Hematopoietic multipotent progenitor cell treated with erythropoietin and hydrocortisone succinate and interleukin-3 and kit ligand, for 4 days (in vitro differentiated cells): ENCODE data around the gene PPID.
A peak's percentile ranks its signal among the peaks of the same experiment; 100 is the strongest.

Experiments used
- DNase-seq: peaks from one replicate; pipeline ENCODE4 v3.0.0-alpha.2; 2015

PPID gene

DNA sequence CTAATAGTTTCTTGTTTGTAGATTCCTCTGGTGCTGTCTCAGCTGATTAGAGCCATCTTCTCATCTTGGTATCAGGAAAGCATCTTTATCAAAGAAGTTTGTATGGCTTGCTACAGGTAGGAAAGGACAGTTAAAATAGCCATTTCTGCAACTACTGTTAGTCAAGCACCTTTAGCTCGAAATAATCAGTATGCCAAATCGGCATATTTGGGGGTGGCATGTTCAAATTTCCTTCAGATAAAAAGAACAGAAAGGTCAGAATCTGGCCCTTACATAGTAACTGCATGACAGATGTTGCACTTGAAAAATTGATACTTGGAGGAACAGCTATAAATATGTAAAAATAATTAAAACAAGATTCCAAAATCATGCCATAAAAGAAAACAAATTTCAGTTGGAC is 56.3 kb downstream of the PPID start:
- no peak for DNase-seq

DNA sequence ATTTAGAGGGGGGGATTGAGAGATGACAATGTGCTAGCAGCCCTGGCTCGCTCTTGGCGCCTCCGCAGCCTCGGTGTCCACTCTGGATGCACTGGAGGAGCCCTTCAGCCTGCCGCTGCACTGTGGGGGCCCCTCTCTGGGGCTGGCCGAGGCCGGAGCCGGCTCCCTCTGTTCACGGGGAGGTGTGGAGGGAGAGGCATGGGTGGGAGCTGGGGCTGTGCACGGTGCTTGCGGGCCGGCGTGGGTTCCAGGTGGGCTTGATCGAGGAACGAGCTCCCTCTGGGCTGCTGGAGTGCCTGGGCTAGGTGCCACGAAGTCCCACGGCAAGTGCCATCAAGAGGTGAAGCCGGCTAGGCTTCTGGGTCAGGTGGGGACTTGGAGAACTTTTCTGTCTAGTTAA is 58.4 kb downstream of the PPID start:
- no peak for DNase-seq

- peak; percentile 83 for DNase-seq
These were observed 59.2 kb downstream of the PPID start for GRCh38 chr4:158663707-158664625.

DNA sequence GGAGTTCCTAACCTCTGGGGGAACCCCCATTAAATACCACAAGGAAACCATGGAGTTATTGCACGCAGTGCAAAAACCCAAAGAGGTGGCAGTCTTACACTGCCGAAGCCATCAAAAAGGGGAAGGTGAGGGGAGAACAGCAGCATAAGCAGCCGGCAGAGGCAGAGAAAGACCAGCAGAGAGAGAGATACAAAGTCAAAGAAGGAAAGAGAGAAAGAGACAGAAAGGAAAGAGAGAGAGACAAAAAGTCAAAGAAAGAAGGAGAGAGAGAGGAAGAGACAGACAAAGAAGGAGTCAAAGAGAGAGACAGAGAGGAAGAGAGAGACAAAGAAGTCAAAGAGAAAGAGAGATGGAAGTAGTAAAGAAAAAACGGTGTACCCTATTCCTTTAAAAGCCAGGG is 59.9 kb downstream of the PPID start:
- DNase-seq = peak; percentile 75
